HG03066 (cell line): Measurements from ENCODE around the gene WDR64.

Source experiments
- ATAC-seq: cut with Tn5 transposase; IDR thresholded peaks from one replicate; pipeline ENCODE4 v1.9.1; 2021; ENCODE audit warnings: low read depth; ENCODE audit not compliant: unreplicated experiment

Gene WDR64

GRCh38 chr1:241652012-241652411, at the start of gene WDR64:
TSS of gene WDR64 (plus strand) at chr1:241652281. CDS start at chr1:241652485, 204 bp downstream.
- no peak for ATAC-seq

GRCh38 chr1:241603731-241604245, 48.3 kb upstream of the WDR64 start:
- ATAC-seq: no peak

- no peak for ATAC-seq
Measured at GRCh38 chr1:241605146-241605805, 46.8 kb upstream of the WDR64 start.

GRCh38 chr1:241606544-241606943, 45.5 kb upstream of the WDR64 start:
- no peak for ATAC-seq

GRCh38 chr1:241607497-241607896, 44.6 kb upstream of the WDR64 start:
- ATAC-seq: no peak

GRCh38 chr1:241608379-241609033, 43.6 kb upstream of the WDR64 start:
- ATAC-seq: no peak

GRCh38 chr1:241610056-241610815, 41.8 kb upstream of the WDR64 start:
- ATAC-seq: no peak

GRCh38 chr1:241611063-241611462, 41.0 kb upstream of the WDR64 start:
- ATAC-seq: peak; percentile 88

- no peak for ATAC-seq
Measured at GRCh38 chr1:241611736-241612135, 40.3 kb upstream of the WDR64 start.

- ATAC-seq: no peak
Measured at GRCh38 chr1:241612533-241613477, 39.3 kb upstream of the WDR64 start.

GRCh38 chr1:241614144-241614543, 37.9 kb upstream of the WDR64 start:
- ATAC-seq: no peak

GRCh38 chr1:241614572-241614971, 37.5 kb upstream of the WDR64 start:
- ATAC-seq: no peak

- ATAC-seq: no peak
Measured at GRCh38 chr1:241615043-241615974, 36.8 kb upstream of the WDR64 start.

- no peak for ATAC-seq
Measured at GRCh38 chr1:241617426-241617825, 34.7 kb upstream of the WDR64 start.

- no peak for ATAC-seq
Measured at GRCh38 chr1:241622669-241623068, 29.4 kb upstream of the WDR64 start.

GRCh38 chr1:241624935-241625334, 27.1 kb upstream of the WDR64 start:
- no peak for ATAC-seq

GRCh38 chr1:241627453-241628259, 24.4 kb upstream of the WDR64 start:
- peak; percentile 82 for ATAC-seq

GRCh38 chr1:241630005-241630404, 22.1 kb upstream of the WDR64 start:
- ATAC-seq: no peak
